D721Med (cell line): Measurements from ENCODE around the gene PRR36.
"Not testable (repeated sequence)": the region's sequence is repeated elsewhere in the genome, so short reads cannot be mapped to it uniquely, and the experiment has no call there.

ENCODE experiments used
- DNase-seq: peaks from one replicate; pipeline ENCODE4 v3.0.0; 2011; ENCODE audit warnings: low spot score; ENCODE audit not compliant: insufficient read length
- FAIRE-seq: peaks from 2 replicates; lab custom pipeline; 2011; peaks lifted over from hg19 to GRCh38; lab: Jason Lieb, UNC
- TF ChIP-seq, protein P1 (sequence below): IDR thresholded peaks from 2 replicates; pipeline ENCODE4 v1.5.1; 2012; ENCODE audit warnings: mild to moderate bottlenecking, control low read depth; ENCODE audit not compliant: insufficient read depth; ENCODE audit errors: missing control alignments

PRR36 gene

DNA sequence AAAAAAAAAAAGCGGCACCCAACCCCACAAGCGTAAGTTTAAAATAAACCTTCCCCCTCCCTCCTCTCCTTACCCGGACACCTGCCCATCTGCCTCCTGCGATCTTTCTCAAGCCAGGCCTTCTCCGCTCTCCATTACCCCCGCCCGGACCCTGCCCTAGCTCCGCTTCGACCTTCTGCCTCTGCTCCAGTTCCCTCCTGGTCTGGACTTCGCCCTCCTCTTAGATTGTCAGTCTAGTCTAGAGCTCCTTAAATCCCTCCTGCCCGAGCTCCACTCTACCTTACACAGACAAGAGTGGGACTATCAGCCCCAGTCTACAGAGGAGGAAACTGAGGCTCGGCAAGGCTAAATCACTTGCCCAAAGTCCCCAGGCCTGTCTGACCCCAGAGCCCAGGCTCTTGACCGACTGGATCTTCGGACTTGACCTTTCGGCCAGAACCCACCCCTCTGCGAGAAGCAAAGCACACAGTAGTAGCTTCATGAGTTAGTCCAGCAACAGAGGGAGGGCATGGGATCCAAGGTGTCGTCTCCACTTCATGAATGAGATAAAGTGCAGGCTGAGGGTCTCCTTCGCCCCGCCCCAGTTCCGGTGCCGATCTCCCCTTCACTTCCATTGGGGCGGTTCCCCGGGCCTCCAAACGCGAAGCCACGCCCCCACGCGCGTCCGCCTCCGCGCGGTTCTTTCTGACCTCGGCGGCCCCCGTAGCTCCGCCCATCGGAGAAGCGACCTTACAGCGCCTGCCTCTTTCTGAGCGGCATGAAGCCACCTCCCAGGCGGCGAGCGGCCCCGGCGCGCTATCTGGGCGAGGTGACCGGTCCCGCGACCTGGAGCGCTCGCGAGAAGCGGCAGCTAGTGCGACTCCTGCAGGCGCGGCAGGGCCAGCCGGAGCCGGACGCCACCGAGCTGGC, 45.7 kb upstream of the PRR36 start, which contains the start of gene SNAPC2:
TSS of gene SNAPC2 (plus strand) at position 729 of the 909 bp plus-strand sequence. CDS start at position 758, 29 bp downstream.
- FAIRE-seq: no peak
- TF ChIP-seq, protein P1, sequence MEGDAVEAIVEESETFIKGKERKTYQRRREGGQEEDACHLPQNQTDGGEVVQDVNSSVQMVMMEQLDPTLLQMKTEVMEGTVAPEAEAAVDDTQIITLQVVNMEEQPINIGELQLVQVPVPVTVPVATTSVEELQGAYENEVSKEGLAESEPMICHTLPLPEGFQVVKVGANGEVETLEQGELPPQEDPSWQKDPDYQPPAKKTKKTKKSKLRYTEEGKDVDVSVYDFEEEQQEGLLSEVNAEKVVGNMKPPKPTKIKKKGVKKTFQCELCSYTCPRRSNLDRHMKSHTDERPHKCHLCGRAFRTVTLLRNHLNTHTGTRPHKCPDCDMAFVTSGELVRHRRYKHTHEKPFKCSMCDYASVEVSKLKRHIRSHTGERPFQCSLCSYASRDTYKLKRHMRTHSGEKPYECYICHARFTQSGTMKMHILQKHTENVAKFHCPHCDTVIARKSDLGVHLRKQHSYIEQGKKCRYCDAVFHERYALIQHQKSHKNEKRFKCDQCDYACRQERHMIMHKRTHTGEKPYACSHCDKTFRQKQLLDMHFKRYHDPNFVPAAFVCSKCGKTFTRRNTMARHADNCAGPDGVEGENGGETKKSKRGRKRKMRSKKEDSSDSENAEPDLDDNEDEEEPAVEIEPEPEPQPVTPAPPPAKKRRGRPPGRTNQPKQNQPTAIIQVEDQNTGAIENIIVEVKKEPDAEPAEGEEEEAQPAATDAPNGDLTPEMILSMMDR: no peak
- DNase-seq: peak; percentile 76

- FAIRE-seq: no peak
- TF ChIP-seq, protein P1: no peak
- no peak for DNase-seq
Observed at GRCh38 chr19:7918615-7919421, 44.6 kb upstream of the PRR36 start.

- not testable (repeated sequence) for FAIRE-seq, DNase-seq
Observed at GRCh38 chr19:7918062-7918614, 43.9 kb upstream of the PRR36 start.

GRCh38 chr19:7917267-7918061, 43.3 kb upstream of the PRR36 start:
- FAIRE-seq: no peak
- no peak for DNase-seq
- TF ChIP-seq, protein P1: peak; percentile 1

- no peak for FAIRE-seq
- no peak for DNase-seq
- TF ChIP-seq, protein P1: no peak
Observed at GRCh38 chr19:7916955-7917266, 42.7 kb upstream of the PRR36 start.

- TF ChIP-seq, protein P1: no peak
- FAIRE-seq (no peak), DNase-seq (no peak)
Observed at GRCh38 chr19:7916103-7916954, 42.1 kb upstream of the PRR36 start.
